ENCODE measurements around the gene RAB36. TPM values are rescaled to one million over a fixed set of nuclear protein-coding genes. Genes with fewer than 3 reads are reported as not detected.

The RAB36 gene
- total RNA-seq, 1 experiment from 2014 or later: 1.4 TPM

GRCh38 chr22:23143119-23143518, 2.2 kb upstream of the RAB36 start:
- Histone ChIP-seq H3K27ac (ENCODE audit: insufficient read length, low read depth, low read length) (no peak overlapping the region), H3K23ac (ENCODE audit: insufficient read length, low read depth, low read length) (no peak overlapping the region), H2AK5ac (ENCODE audit: insufficient read length, low read length) (no peak overlapping the region), H3K18ac (ENCODE audit: insufficient read length, low read depth, low read length) (no peak overlapping the region), H3K9me3 (ENCODE audit: control insufficient read depth, low read depth, low read length) (no peaks in the 10 kb centered on the region), H2AFZ (ENCODE audit: low read length) (no peak overlapping the region), H3K79me1 (ENCODE audit: insufficient read depth, low read depth, low read length, poor library complexity, severe bottlenecking) (no peaks in the 10 kb centered on the region), H2BK15ac (ENCODE audit: low read depth, low read length) (no peak overlapping the region), H2BK5ac (ENCODE audit: insufficient read length, low read length) (no peak overlapping the region), H3K79me2 (ENCODE audit: insufficient read depth, low read length) (no peaks in the 10 kb centered on the region), H2BK12ac (ENCODE audit: insufficient read length, low read depth, low read length) (no peak overlapping the region), H3K4me2 (ENCODE audit: insufficient read depth, insufficient read length, low read length) (no peak overlapping the region), H4K20me1 (ENCODE audit: control insufficient read depth, insufficient read depth, insufficient read length) (no peaks in the 10 kb centered on the region), H4K91ac (ENCODE audit: insufficient read length, low read depth, low read length) (no peak overlapping the region), H3K56ac (ENCODE audit: insufficient read length, low read depth, low read length) (no peak overlapping the region), H4K5ac (ENCODE audit: insufficient read length, low read depth, low read length) (no peak overlapping the region), H3T11ph (ENCODE audit: low read length) (no peak overlapping the region), H3K14ac (ENCODE audit: insufficient read depth, low read length) (no peak overlapping the region), H3K4ac (ENCODE audit: low read depth, low read length) (no peak overlapping the region), H3K27me3 (ENCODE audit: insufficient read depth, low read length) (no peaks in the 10 kb centered on the region; the same call in 1 of the 2 replicates), H3K9ac (ENCODE audit: extremely low read depth, insufficient read length, low read length) (no peak overlapping the region), H2BK120ac (ENCODE audit: low read depth, low read length, poor library complexity, severe bottlenecking) (no peak overlapping the region), H2BK20ac (ENCODE audit: low read depth, low read length, poor library complexity, severe bottlenecking) (no peak overlapping the region), H4K8ac (replicated peaks; ENCODE audit: insufficient read length, low read depth, low read length) (no peak overlapping the region), H3K4me1 (ENCODE audit: insufficient read depth, low read length) (no peaks in the 10 kb centered on the region; the same call in 1 of the 2 replicates), H3K23me2 (ENCODE audit: insufficient read length, low read depth, low read length, poor library complexity, severe bottlenecking) (peaks cover 5% of the 10 kb centered on the region)
- H3K4me1 Mint-ChIP-seq: peaks cover 14 to 28% of the 10 kb centered on the region in 2 experiments
- TF ChIP-seq CTCF (conservative IDR thresholded peaks at IDR 0.05): no peak
- no peak overlapping the region for H3K4me3 Mint-ChIP-seq
- H3K27me3 Mint-ChIP-seq (ENCODE audit: low read depth): peaks cover 60% of the 10 kb centered on the region
- H3K27ac Mint-ChIP-seq: no peak overlapping the region
- no peak for DNase-seq
- WGBS (ENCODE audit: extremely low coverage, insufficient read length, low lambda C conversion rate): no CpG with 5 or more reads among the region's 1 CpG
- H3K9me3 Mint-ChIP-seq: no peaks in the 10 kb centered on the region; a peak in 1 of 5 replicates
- no peaks in the 10 kb centered on the region for H3K36me3 Mint-ChIP-seq (ENCODE audit: insufficient read depth in 1 of 3, low read depth in 3 of 3)
